Measurements from ENCODE around the gene EPB41L5.
"Not testable (repeated sequence)": the region's sequence is repeated elsewhere in the genome, so short reads cannot be mapped to it uniquely, and the experiment has no call there.

The EPB41L5 gene

GRCh38 chr2:120012771-120013596 lies at the start of gene EPB41L5:
TSS of gene EPB41L5 (plus strand) at chr2:120013077. CDS start at chr2:120019085, 6,008 bp downstream.
- DNase-seq (ENCODE audit: low read depth), result peak; percentile 94

- no peak for DNase-seq (ENCODE audit: low read depth)
Observed at GRCh38 chr2:119981896-119982295, 31.0 kb upstream of the EPB41L5 start.

- no peak for DNase-seq (ENCODE audit: low read depth)
Observed at GRCh38 chr2:119982506-119982905, 30.4 kb upstream of the EPB41L5 start.

- DNase-seq (ENCODE audit: low read depth), result no peak
Observed at GRCh38 chr2:119983108-119983507, 29.8 kb upstream of the EPB41L5 start.

GRCh38 chr2:119996148-119996547 lies 16.7 kb upstream of the EPB41L5 start:
- no peak for DNase-seq (ENCODE audit: low read depth)

GRCh38 chr2:119996896-119997891 lies 15.7 kb upstream of the EPB41L5 start:
- DNase-seq (ENCODE audit: low read depth), result not testable (repeated sequence)

GRCh38 chr2:120001471-120001870 lies 11.4 kb upstream of the EPB41L5 start:
- no peak for DNase-seq (ENCODE audit: low read depth)

GRCh38 chr2:120004254-120004653 lies 8.6 kb upstream of the EPB41L5 start:
- DNase-seq (ENCODE audit: low read depth), result no peak

- no peak for DNase-seq (ENCODE audit: low read depth)
Observed at GRCh38 chr2:120005834-120006521, 6.9 kb upstream of the EPB41L5 start.

- DNase-seq (ENCODE audit: low read depth), result no peak
Observed at GRCh38 chr2:120007851-120008250, 5.0 kb upstream of the EPB41L5 start.

GRCh38 chr2:120012363-120012762 lies 514 bp upstream of the EPB41L5 start:
- no peak for DNase-seq (ENCODE audit: low read depth)

GRCh38 chr2:120013597-120014223 lies 833 bp downstream of the EPB41L5 start:
- DNase-seq (ENCODE audit: low read depth), result no peak

GRCh38 chr2:120014226-120014980 lies 1.5 kb downstream of the EPB41L5 start:
- DNase-seq (ENCODE audit: low read depth), result no peak

- no peak for DNase-seq (ENCODE audit: low read depth)
Observed at GRCh38 chr2:120016800-120017199, 3.9 kb downstream of the EPB41L5 start.

- DNase-seq (ENCODE audit: low read depth), result no peak
Observed at GRCh38 chr2:120017201-120017600, 4.3 kb downstream of the EPB41L5 start.

- DNase-seq (ENCODE audit: low read depth), result no peak
Observed at GRCh38 chr2:120018549-120018948, 5.7 kb downstream of the EPB41L5 start.

GRCh38 chr2:120020554-120020953 lies 7.7 kb downstream of the EPB41L5 start:
- DNase-seq (ENCODE audit: low read depth), result peak; percentile 56

- DNase-seq (ENCODE audit: low read depth), result not testable (repeated sequence)
Observed at GRCh38 chr2:120022505-120022904, 9.6 kb downstream of the EPB41L5 start.

GRCh38 chr2:120026890-120027289 lies 14.0 kb downstream of the EPB41L5 start:
- DNase-seq (ENCODE audit: low read depth), result no peak

- no peak for DNase-seq (ENCODE audit: low read depth)
Observed at GRCh38 chr2:120028795-120029194, 15.9 kb downstream of the EPB41L5 start.
